C4-2B (cell line): ENCODE results near the gene KCNMA1.

ENCODE experiments used
- H3K27ac ChIP-seq: fragments of 450-650 bp; 2 replicates; pipeline ENCODE4 v1.5.1; 2017
- ZFX ChIP-seq: fragments of 450-650 bp; IDR thresholded peaks from 2 replicates; pipeline ENCODE4 v1.6.1; 2017
- TF ChIP-seq, protein P1 (sequence below): fragments of 450-650 bp; conservative IDR thresholded peaks from 2 replicates; pipeline ENCODE4 v1.5.1; 2017; ENCODE audit warnings: mild to moderate bottlenecking

The KCNMA1 gene

DNA sequence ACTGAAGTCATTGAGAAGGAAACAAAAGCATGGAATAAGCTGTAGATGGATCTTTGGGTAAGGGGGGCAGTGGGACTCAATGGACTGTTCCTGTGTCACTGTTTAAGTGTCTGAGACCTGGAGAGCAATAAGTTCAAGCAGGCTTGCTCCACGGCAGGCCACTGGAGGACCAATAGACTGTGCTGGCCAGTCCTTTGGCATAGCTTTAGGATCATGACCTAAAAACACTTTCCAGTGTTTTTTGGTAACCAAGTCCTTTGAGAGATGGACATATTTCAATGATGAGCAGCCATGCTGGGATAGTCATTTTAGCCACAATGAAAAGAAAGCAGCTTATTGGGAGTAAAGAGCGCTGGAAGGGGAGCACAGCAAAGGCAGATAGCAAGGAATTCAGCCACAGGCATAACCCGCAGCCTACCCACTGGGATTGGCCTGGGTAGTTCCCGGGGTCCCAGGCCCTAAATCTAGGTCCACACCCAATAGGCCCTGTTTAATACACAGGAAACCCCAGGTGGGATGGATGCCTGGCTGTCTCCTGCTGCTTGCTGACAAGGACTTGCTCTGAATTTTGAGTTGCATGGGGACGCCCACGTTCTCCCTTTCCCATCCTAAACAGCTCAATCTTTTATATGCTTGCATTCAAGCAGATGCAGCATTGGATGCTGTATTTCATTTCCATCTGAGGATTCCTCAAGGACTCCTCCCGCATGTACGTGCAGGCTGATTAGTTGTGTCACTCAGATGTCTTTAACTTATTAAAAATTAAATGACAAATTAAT is 727.2 kb downstream of the KCNMA1 start:
- no peak overlapping the region for H3K27ac ChIP-seq
- no peak for TF ChIP-seq ZFX
- TF ChIP-seq, protein P1, sequence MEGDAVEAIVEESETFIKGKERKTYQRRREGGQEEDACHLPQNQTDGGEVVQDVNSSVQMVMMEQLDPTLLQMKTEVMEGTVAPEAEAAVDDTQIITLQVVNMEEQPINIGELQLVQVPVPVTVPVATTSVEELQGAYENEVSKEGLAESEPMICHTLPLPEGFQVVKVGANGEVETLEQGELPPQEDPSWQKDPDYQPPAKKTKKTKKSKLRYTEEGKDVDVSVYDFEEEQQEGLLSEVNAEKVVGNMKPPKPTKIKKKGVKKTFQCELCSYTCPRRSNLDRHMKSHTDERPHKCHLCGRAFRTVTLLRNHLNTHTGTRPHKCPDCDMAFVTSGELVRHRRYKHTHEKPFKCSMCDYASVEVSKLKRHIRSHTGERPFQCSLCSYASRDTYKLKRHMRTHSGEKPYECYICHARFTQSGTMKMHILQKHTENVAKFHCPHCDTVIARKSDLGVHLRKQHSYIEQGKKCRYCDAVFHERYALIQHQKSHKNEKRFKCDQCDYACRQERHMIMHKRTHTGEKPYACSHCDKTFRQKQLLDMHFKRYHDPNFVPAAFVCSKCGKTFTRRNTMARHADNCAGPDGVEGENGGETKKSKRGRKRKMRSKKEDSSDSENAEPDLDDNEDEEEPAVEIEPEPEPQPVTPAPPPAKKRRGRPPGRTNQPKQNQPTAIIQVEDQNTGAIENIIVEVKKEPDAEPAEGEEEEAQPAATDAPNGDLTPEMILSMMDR = no peak

GRCh38 chr10:76906256-76906655 is 731.4 kb downstream of the KCNMA1 start:
- no peak overlapping the region for H3K27ac ChIP-seq
- TF ChIP-seq ZFX = no peak
- TF ChIP-seq, protein P1 = no peak

DNA sequence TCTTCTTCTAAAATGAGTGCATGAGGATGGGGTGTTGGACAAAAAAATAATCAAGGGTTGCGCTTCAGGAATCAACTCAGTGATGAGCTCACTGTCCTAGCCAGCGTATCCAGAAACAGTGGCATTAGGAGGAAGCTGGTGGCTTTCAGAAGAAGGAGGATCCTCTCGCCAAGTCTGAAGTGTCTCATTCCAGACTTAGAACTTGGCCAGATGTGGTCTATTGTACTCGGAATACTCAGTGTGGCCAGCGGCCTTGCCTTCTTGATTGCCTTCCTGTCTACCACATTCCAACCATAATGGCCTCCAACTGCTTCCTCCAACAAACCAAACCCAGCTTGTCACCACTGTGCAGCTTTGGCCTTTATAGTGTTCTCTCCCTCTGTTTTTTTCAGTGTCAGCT is 732.4 kb downstream of the KCNMA1 start:
- no peak for TF ChIP-seq ZFX
- TF ChIP-seq, protein P1 = no peak
- no peak overlapping the region for H3K27ac ChIP-seq

GRCh38 chr10:76903387-76903945 is 734.1 kb downstream of the KCNMA1 start:
- no peak for TF ChIP-seq ZFX
- TF ChIP-seq, protein P1 = no peak

DNA sequence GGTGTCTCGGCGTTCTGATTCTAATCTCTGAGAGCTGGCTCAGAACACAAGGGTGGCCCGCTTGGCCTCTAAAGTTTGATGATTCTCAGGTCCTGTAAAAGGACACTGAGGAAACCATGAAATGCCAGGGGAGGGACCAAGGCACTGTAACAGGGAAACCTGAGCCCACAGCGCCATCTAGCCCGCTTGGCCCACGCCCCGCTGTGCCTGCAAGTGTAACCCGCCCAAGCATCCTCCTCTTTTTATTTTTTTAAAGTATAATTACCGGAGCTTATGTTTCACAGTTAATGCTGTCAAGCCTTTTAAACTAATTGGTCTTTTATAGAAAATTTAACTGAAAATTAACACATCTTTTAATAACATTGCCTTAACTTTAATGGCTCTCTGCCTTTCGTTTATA is 734.7 kb downstream of the KCNMA1 start:
- TF ChIP-seq ZFX = no peak
- TF ChIP-seq, protein P1 = peak; percentile 84

More at GRCh38 chr10:76903387-76903945, 734.1 kb downstream of the KCNMA1 start:
- H3K27ac ChIP-seq = no peak overlapping the region

DNA sequence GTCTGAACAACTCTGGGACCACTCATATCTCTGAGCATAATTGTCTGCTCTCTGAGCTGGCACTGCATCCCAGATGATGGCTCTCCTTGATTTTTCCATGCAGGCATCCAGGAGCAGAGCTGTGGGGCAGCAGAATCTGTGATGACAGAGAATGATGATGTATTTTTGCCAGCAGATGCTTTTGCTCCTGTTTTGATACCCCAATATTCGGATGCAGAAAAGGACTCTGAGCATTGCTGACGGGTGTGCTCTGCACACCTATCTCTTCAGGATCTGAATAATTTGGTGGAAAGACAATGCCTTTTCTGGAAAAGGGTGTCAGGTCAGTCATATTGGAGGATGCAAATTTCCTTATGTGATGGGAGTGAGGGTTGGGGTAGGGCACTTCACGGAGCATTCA is 735.9 kb downstream of the KCNMA1 start:
- no peak for TF ChIP-seq ZFX
- TF ChIP-seq, protein P1 = no peak
- no peak overlapping the region for H3K27ac ChIP-seq

More for the DNA sequence above, 734.7 kb downstream of the KCNMA1 start:
- H3K27ac ChIP-seq = no peak overlapping the region

GRCh38 chr10:76899490-76899889 is 738.1 kb downstream of the KCNMA1 start:
- TF ChIP-seq, protein P1 = no peak
- H3K27ac ChIP-seq = no peak overlapping the region
